Stimulated activated CD4-positive, alpha-beta T cell treated with anti-CD3 and anti-CD28 coated beads, Interleukin-15, amount 100 ng/mL, for 48 hours (primary cell): ENCODE measurements around the gene ZNF860.

Source experiments
- DNase-seq, 2 donors: peaks; one replicate each; pipeline ENCODE4 v3.0.0-alpha.2; 2020; ENCODE audit warnings: low read depth in 2 of 2

ZNF860 gene

DNA sequence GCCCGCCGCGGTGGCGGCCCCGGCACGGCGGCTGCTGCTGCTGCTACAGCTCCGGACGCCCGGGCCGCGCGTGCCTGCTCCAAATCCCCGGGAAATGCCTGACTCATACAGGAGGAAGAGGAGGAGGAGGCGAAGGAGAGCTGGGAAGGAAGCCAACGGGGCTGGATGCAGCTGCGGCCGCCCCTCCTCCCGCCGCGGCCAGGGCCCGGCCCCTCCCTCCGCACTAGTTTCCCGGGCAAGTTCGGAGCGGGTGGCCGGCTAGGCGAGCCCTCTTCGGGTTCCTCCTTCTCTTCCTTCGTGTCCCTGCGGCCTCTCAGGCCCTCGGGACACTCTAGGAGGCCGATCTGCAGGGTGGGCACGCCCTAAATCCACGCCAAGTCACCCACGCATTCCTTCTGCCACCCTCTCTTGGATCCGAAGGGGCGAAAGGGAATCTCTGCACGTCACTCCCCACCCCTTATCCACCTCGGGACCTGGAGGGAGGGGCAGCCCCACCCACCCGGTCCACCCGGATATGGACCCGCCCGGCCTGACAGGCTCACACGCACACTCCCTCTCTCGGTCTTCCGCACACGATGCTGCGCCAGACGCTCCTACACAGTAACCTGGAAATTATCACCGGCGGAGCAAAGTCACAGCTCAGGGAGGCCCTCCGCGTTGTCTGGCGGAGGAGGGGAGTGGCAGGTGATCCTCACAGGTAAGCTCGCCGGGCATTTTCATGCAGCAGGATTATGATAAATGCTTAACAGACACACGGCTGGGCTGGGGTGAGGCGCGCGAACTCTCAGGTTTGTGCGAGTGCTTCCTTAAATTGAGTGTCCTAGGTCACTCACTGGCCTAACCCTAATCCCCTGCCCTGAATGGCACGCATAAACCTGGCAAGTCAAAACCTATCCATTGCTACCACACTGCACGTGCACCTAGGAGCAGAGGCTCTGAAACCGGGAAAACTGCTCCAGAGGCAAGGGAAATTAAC, at the start of gene ZNF860, which contains the start of gene OSBPL10:
Gene ZNF860, plus strand, starts transcription at position 545 of the 976 bp plus-strand sequence. CDS start 7,330 bp downstream, outside the sequence.
Gene OSBPL10, minus strand, starts transcription at position 57 of the 976 bp plus-strand sequence. CDS start 83 bp downstream, outside the sequence.
- no peak for DNase-seq

DNA sequence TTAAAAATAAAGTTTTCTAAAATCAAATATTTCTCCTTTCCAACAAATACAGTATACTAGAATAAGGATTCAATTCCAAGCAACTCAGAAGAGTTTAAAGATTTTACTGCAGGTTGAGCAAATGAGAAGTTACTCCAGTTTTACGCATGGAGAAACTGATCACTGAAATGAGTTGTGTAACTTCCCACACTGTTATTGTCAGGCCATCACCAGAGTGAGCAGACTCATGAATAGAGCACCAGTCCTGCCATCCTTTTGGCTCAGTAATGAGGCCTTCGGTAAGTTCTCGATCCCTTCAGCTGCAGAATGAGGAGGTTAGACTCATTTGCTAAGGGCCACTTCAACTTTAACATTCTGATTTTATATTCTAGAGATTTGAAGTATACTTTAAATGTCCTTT, 48.6 kb upstream of the ZNF860 start:
- no peak for DNase-seq

GRCh38 chr3:31934018-31934417, 47.5 kb upstream of the ZNF860 start:
- DNase-seq, result no peak

- no peak for DNase-seq
Observed at GRCh38 chr3:31934866-31935265, 46.7 kb upstream of the ZNF860 start.

- DNase-seq, result no peak
Observed at GRCh38 chr3:31936420-31937060, 45.0 kb upstream of the ZNF860 start.

GRCh38 chr3:31937225-31937624, 44.3 kb upstream of the ZNF860 start:
- no peak for DNase-seq

DNA sequence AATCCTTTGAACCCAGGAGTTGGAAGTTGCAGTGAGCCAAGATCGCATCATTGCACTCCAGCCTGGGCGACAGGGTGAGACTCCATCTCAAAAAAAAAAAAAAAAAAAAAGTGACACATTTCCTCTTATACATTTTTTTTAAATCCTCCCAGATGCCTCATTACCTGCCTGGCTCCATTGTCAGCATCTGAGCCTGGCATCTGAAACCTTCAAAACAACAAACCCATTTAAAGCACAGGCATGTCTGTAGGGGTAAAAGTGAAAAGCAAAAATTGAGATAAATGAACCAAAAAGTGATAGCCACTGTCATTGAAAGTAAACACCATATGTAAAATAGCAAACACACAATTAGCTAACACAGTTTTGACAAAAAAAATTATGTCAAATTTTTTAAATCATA, 39.1 kb upstream of the ZNF860 start:
- no peak for DNase-seq

- no peak for DNase-seq
Observed at GRCh38 chr3:31943041-31943440, 38.5 kb upstream of the ZNF860 start.

- DNase-seq, result no peak
Observed at GRCh38 chr3:31945738-31946052, 35.9 kb upstream of the ZNF860 start.

GRCh38 chr3:31946484-31947081, 35.0 kb upstream of the ZNF860 start:
- no peak for DNase-seq

DNA sequence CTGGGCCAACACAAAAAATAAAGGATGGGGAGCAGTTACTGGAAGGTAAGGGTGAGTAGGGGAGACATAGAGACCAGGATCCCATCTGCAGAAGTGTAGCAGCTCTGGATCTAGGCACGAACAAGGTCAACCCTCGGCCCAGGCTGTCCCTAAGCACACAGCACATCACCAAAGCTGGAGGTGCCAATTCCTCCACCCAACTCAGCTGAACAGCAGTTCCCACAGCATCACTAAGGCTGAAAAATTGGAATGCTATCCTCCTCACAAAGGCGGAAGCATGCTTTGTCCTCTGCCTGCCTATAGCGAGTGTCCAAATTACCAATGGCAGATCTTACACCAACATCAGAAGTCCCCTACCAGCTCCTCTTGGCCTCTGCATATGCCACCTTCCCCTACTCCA, 34.4 kb upstream of the ZNF860 start:
- no peak for DNase-seq

- DNase-seq, result no peak
Observed at GRCh38 chr3:31947671-31948091, 33.9 kb upstream of the ZNF860 start.

DNA sequence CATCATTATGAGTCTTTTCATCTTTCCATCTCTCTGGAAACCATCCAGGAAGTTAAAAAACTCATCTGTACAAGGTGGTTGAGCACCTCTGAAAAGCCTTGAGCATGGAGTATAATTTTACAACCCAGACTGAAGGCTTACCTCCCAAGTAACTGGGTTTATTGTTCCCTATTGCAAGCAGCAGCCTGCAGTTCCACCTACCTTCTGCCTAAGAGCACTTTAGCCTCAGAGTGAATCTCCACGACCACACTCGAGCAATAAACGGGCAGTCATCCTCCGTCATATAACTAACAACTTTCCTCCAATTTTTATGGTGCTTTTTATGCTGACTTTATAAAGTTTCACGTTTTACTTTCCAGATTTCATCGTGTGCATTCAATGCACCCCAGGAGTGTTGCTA, 33.3 kb upstream of the ZNF860 start:
- DNase-seq, result no peak

GRCh38 chr3:31952205-31952604, 29.3 kb upstream of the ZNF860 start:
- DNase-seq, result no peak

GRCh38 chr3:31953091-31953490, 28.5 kb upstream of the ZNF860 start:
- no peak for DNase-seq

DNA sequence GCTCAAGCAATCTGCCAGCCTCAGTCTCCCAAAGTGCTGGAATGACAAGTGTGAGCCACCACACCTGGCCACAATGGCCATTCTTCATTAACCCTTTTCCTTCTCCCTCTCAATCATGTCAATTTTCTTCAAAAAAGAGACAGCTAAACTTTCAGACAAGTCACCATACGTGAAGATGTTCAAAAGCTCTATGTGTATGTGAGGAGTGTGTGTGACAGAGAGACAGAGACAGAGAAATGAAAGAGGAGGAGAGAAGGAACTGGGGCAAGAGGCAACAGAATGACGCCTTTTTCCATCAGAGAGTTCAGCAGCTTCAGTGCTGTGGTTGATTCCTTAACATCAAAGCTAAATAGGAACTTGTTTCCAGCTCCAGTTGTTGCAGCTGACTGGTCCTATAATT, 27.9 kb upstream of the ZNF860 start:
- no peak for DNase-seq

GRCh38 chr3:31955581-31955980, 26.0 kb upstream of the ZNF860 start:
- no peak for DNase-seq

DNA sequence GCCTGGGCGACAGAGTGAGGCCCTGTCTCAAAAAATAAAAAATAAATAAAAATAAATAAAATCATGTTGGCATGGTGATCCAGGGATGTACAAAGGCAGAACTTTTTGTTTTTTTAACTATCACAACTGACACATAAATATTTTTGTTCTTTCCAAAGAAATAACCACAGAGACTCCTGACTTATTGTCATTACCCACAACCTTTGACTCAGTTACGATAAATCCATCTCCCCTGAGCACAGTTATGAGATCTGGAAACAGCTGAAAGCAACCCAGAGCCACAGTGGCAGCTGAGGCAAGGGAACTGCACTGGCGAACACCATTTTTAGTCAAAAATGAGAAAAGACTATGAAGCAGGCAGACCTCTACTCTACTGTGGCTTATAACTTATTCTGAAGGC, 24.4 kb upstream of the ZNF860 start:
- DNase-seq, result no peak

- no peak for DNase-seq
Observed at GRCh38 chr3:31958701-31959152, 22.8 kb upstream of the ZNF860 start.

GRCh38 chr3:31959251-31959650, 22.3 kb upstream of the ZNF860 start:
- no peak for DNase-seq

DNA sequence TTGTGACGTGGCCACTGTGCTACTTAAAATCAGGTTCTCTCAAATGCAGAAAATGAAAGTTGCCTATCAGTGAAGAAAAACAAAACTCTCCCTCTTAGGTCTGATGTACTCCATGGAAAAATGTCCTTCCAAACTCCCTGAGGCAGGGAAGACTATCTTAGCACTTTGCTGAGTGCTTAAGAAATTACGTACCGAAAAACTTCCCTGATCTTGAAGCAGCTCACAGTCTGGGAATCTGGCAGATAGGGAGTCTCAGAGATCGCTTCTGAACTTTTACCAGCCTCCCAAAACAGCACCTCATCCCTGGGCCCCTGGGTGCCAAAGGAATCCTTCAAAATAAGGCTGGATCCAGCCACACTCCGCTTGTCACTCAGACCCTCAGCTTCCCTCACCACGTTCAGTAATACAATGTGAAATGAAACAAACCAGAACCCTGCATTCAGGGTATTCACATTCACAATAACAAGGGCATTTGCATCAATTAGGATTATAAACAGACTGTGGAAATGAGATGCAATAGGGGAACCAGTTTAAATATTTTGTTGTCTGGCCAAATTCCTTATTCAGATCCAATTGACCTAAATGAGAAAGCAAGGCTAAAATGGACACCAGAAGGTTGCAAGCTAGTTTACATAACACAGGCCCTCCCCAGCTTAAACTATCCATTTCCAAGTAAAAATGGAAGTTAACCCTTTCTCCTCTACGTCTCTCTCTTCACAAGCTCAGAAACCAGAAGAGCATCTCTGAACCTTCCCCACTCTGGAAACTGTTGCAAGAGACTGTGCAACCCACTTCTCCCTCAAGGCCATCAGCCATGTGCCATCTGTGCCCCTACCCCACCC, 21.4 kb upstream of the ZNF860 start:
- DNase-seq, result no peak
